ENCODE data around the gene TRDMT1. TPM values are rescaled to one million over a fixed set of nuclear protein-coding genes. Genes with fewer than 3 reads are reported as not detected.
A peak's percentile ranks its signal among the peaks of the same experiment; 100 is the strongest.

The TRDMT1 gene
- polyA plus RNA-seq, 3 donors = 8.3 to 10.2 (median 9.4) TPM

GRCh38 chr10:17231788-17232187 is 30.3 kb upstream of the TRDMT1 start:
- DNase-seq (ENCODE audit: low read depth in 3 of 3, low spot score in 2 of 3) = no peak

DNA sequence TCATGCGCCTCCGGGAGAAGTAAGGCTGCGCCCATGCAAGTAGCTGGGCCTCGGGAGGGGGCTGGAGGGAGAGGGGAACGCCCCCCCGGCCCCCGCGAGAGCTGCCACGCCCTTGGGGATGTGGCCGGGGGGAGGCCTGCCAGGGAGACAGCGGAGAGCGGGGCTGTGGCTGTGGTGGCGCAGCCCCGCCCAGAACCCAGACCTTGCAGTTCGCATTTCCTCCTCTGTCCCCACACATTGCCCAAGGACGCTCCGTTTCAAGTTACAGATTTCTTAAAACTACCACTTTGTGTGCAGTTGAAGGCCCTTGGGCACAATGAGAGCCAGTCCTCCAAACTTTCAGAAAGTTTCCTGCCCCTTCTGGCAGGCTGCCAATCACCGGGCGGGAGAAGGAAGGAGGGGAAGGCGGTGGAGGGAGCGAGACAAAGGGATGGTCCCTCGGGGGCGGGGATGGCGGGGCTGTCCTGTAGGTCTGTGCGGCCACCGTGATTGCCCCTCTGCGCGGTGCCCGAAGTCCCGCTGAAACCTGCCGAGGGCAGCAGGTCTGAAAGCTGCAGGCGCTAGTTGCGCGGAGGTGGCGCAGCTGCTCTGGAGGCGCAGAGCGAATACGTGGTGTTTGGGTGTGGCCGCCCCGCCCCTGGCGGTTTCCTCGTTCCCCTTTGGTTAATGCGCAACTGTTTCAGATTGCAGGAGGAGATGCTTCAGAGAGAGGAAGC is 28.7 kb upstream of the TRDMT1 start:
- DNase-seq (ENCODE audit: low read depth in 3 of 3, low spot score in 2 of 3) = peak; percentile 69 to 73 (median 70)

DNA sequence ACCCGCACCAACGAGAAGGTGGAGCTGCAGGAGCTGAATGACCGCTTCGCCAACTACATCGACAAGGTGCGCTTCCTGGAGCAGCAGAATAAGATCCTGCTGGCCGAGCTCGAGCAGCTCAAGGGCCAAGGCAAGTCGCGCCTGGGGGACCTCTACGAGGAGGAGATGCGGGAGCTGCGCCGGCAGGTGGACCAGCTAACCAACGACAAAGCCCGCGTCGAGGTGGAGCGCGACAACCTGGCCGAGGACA is 28.2 kb upstream of the TRDMT1 start:
- DNase-seq (ENCODE audit: low read depth in 3 of 3, low spot score in 2 of 3) = peak in 2 of 3 donors; percentile 31 to 35

DNA sequence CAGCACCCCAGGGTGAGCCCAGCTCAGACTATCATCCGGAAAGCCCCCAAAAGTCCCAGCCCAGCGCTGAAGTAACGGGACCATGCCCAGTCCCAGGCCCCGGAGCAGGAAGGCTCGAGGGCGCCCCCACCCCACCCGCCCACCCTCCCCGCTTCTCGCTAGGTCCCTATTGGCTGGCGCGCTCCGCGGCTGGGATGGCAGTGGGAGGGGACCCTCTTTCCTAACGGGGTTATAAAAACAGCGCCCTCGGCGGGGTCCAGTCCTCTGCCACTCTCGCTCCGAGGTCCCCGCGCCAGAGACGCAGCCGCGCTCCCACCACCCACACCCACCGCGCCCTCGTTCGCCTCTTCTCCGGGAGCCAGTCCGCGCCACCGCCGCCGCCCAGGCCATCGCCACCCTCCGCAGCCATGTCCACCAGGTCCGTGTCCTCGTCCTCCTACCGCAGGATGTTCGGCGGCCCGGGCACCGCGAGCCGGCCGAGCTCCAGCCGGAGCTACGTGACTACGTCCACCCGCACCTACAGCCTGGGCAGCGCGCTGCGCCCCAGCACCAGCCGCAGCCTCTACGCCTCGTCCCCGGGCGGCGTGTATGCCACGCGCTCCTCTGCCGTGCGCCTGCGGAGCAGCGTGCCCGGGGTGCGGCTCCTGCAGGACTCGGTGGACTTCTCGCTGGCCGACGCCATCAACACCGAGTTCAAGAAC is 27.7 kb upstream of the TRDMT1 start:
- DNase-seq (ENCODE audit: low read depth in 3 of 3, low spot score in 2 of 3) = peak; percentile 50 to 61 (median 60)

GRCh38 chr10:17228091-17229015 is 26.9 kb upstream of the TRDMT1 start, which contains the start of gene VIM:
Gene VIM, plus strand, starts transcription at chr10:17228241. Its CDS starts 1,182 bp downstream, at chr10:17229423.
- peak; percentile 60 to 70 (median 68) for DNase-seq (ENCODE audit: low read depth in 3 of 3, low spot score in 2 of 3)

DNA sequence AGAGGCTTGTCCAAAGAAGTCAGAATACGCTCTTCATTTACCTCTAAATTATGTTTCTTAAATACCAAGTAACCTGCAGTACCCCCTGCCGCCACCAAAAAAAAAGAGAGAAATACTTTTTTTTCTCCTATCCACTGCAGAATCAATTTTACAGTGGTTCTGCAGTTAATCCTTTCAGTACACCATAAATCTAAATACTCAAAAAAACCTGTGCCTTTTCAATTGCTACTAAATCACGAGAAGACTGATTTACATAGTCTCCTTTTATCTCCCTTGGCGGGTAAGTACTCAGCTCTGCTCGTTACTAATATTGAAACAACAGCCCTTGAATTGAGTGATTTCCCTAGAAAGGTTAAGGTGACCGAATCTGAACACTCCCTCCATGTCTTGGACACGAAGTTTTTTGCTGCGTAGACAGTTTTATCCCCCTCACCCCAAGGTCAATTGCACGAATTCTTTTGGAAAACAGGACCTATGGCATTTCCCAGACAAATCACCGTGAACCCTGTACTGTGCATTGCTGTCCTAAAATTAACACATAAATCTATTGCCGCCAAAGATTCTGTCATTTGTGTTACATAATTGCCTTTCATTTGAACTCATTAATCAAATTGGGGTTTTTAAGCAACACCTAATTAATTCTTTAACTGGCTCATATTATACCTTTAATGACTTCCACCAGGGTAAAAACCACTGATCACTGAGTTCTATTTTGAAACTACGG is 26.1 kb upstream of the TRDMT1 start:
- peak; percentile 29 to 44 (median 38) for DNase-seq (ENCODE audit: low read depth in 3 of 3, low spot score in 2 of 3)

GRCh38 chr10:17226891-17227303 is 25.4 kb upstream of the TRDMT1 start:
- no peak for DNase-seq (ENCODE audit: low read depth in 3 of 3, low spot score in 2 of 3)

DNA sequence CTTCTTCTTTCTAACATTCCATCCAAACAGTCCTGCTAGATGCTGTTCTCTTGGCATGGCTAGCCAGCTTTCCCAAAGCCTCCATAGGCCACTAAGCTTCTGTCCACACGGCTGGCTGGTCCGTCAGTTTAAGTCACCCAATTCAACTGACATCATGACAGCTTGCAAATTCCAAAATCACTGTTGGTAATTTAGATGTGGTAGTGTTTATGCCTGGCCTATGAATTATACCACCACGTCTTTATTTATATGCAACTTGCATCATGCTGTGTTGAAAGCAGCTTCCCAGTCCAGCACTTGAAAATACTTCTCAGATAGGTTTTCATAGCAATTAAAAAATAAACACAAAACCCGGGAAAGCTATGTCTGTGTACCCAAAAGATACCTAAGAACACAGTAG is 24.3 kb upstream of the TRDMT1 start:
- DNase-seq (ENCODE audit: low read depth in 3 of 3, low spot score in 2 of 3) = no peak

DNA sequence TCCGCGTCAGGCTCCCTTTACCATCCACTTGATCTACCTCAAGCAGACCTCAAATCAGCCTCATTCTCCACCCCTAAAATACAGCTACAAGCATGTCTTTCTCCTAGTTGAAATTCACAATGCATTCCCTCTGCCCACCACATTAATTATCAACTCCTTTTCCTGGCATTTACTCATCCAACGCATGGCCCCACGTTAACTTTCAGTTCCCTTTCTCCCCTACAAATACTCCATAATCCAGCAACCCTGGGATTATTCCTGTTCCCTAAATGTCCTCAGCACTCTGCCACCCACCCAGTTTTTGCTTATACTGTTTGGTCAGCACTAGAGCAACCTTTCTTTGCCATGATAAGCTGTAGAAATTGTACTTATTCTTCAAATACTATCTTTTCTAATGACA is 20.9 kb upstream of the TRDMT1 start:
- no peak for DNase-seq (ENCODE audit: low read depth in 3 of 3, low spot score in 2 of 3)

GRCh38 chr10:17220652-17221100 is 19.2 kb upstream of the TRDMT1 start:
- DNase-seq (ENCODE audit: low read depth in 3 of 3, low spot score in 2 of 3) = no peak

DNA sequence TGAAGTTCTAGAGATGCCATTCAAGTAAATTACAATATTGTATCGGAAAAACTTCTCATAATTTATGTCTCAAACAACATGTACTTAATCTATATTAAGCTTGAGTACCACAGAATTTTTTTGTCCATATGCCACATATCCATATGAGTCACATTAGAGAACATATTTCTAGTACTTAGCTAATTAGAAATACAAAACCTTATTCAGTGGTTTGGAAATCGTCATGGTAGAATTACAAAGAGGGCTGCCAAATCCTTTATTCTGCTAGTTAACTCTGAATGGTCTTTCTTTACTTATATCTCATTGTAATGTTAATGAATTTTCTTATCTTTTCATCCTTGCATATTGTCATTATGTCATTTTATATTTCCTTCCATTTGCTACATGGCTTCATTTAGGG is 17.6 kb upstream of the TRDMT1 start:
- DNase-seq (ENCODE audit: low read depth in 3 of 3, low spot score in 2 of 3) = no peak

- no peak for DNase-seq (ENCODE audit: low read depth in 3 of 3, low spot score in 2 of 3)
Observed at GRCh38 chr10:17217631-17218232, 16.3 kb upstream of the TRDMT1 start.

- DNase-seq (ENCODE audit: low read depth in 3 of 3, low spot score in 2 of 3) = no peak
Observed at GRCh38 chr10:17216901-17217395, 15.5 kb upstream of the TRDMT1 start.

DNA sequence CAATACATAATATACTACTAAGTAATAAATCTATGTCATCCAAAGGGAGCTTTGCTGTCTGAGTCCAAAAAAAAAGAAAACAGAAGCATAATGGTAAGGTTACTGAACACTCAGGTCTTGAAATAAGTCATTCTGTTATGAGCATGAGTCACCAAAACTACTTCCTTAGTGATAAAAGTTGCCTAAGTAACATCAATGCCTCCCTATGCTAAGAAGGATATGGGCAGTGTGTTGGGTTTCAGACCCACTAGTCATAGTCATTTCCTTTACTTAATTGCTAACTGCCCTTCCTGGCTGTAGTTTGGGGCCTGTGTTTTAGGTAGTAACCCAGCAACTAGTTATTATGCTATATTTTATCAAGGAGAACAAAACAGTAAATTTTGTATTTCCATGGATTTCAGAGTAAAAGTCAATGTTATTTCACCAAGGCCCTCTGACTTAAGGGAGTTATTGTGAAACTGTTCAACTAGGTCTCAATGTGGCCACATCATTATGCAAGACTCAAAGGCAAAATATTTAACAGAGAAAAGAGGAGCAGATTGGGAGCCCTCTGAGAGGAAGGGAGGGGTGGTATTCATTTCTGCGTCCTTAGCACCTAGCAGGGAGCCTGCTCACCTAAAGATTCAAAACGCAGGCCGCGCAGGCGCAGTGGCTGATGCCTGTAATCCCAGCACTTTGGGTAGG is 14.9 kb upstream of the TRDMT1 start:
- DNase-seq (ENCODE audit: low read depth in 3 of 3, low spot score in 2 of 3) = no peak

DNA sequence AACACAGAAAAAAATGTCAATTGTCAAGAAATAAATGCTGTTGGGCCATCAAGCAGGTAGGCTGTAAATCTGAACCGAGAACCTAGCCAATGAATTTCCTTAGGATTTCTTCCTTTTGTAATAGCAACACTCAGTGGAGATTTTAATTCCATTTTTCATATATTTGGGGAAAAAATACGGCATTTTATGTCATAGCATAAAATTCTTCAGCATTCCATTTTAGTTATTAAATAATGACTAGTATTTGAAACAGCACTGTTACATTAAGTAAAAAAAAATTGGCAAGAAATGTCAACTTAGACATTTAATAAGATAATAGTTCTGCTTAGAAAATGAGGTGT is 14.3 kb upstream of the TRDMT1 start:
- DNase-seq (ENCODE audit: low read depth in 3 of 3, low spot score in 2 of 3) = no peak

DNA sequence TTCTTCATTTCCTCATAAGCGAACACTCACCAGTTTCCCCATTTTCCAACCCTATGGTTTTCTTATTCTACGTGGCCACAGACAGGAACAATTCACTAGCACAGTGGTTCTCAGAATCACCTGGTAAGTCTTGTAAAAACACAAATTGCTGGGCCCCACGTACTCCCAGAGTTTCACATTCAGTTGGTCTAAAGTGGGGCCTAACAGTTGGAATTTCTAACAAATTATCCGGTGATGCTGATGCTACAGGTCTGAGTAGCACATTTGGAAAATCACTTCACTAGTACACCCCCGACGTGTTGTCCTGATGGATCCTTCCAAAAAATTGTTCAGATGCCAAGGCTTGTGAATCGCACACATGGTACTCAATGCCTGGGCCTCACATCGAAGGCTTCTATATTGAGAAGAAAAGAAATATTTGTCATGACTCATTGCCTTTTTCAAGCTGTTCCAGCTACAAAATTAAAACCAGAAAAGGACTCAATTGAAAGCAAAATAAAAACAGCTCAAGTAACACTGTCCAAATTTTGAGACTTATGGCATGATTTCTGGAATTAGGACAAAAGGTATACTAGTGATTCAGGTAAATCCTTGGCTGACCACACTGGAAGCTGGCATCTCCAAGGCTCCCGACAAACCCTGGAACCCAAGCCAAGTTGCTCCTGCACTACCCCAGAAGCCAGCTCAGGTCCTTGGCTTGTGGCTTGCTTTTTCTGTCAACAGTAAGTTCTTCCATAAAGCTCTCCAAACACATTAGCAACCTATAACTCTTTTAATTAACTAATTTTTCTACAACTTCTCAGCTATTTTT is 13.7 kb upstream of the TRDMT1 start:
- no peak for DNase-seq (ENCODE audit: low read depth in 3 of 3, low spot score in 2 of 3)

DNA sequence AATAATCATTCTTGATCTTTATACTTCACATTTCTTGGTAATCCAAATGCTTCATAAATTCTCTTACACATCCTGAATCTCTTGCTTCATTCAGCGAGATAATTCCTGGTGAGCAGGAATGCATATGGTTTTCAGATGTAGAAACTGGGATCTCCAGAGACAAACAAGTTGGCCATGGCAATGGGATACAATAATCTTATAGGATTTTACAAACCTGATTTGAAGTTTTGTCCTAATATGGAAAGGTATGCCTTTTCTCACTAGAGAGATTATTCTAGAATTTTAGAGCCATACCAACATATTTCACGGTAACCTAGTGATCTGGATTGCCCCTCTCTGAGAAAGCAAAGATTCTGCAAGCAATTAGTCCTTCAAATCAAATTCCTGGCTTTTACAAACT is 13.1 kb upstream of the TRDMT1 start:
- no peak for DNase-seq (ENCODE audit: low read depth in 3 of 3, low spot score in 2 of 3)

- DNase-seq (ENCODE audit: low read depth in 3 of 3, low spot score in 2 of 3) = no peak
Observed at GRCh38 chr10:17213646-17214349, 12.3 kb upstream of the TRDMT1 start.

All from right renal cortex interstitium (tissue), 3 donors.